ENCODE measurements around the gene RPN2. TPM values are rescaled to one million over a fixed set of nuclear protein-coding genes. Genes with fewer than 3 reads are reported as not detected.

RPN2 gene
- total RNA-seq, 1 donor = 159 TPM

GRCh38 chr20:37205794-37206193, 26.7 kb downstream of the RPN2 start:
- TF ChIP-seq CTCF (IDR thresholded peaks at IDR 0.05; ENCODE audit: insufficient read depth, low read length) = no peak
- no peak overlapping the region for H3K4me3 ChIP-seq (ENCODE audit: low read depth, low read length)
- DNase-seq (ENCODE audit: low read depth) = no peak

GRCh38 chr20:37207171-37207570, 28.0 kb downstream of the RPN2 start:
- H3K4me3 ChIP-seq (ENCODE audit: low read depth, low read length) = no peak overlapping the region
- DNase-seq (ENCODE audit: low read depth) = no peak
- no peak for TF ChIP-seq CTCF (IDR thresholded peaks at IDR 0.05; ENCODE audit: insufficient read depth, low read length)

- TF ChIP-seq CTCF (IDR thresholded peaks at IDR 0.05; ENCODE audit: insufficient read depth, low read length) = no peak
Observed at GRCh38 chr20:37209193-37209592, 30.1 kb downstream of the RPN2 start.

GRCh38 chr20:37209661-37210314, 30.7 kb downstream of the RPN2 start:
- no peak overlapping the region for H3K4me3 ChIP-seq (ENCODE audit: low read depth, low read length)
- no peak for DNase-seq (ENCODE audit: low read depth)
- TF ChIP-seq CTCF (IDR thresholded peaks at IDR 0.05; ENCODE audit: insufficient read depth, low read length) = no peak

More at GRCh38 chr20:37209193-37209592, 30.1 kb downstream of the RPN2 start:
- no peak for DNase-seq (ENCODE audit: low read depth)
- H3K4me3 ChIP-seq (ENCODE audit: low read depth, low read length) = no peak overlapping the region

- TF ChIP-seq CTCF (IDR thresholded peaks at IDR 0.05; ENCODE audit: insufficient read depth, low read length) = no peak
- no peak for DNase-seq (ENCODE audit: low read depth)
- H3K4me3 ChIP-seq (ENCODE audit: low read depth, low read length) = no peak overlapping the region
Observed at GRCh38 chr20:37218441-37218840, 39.3 kb downstream of the RPN2 start.

GRCh38 chr20:37218976-37219375, 39.8 kb downstream of the RPN2 start:
- DNase-seq (ENCODE audit: low read depth) = no peak
- no peak for TF ChIP-seq CTCF (IDR thresholded peaks at IDR 0.05; ENCODE audit: insufficient read depth, low read length)

More at GRCh38 chr20:37218976-37219375, 39.8 kb downstream of the RPN2 start:
- H3K4me3 ChIP-seq (ENCODE audit: low read depth, low read length) = no peak overlapping the region
